HG03108 (cell line): ENCODE results near the gene SLC9A9.
A peak's percentile ranks its signal among the peaks of the same experiment; 100 is the strongest.
"Not testable (repeated sequence)": the region's sequence is repeated elsewhere in the genome, so short reads cannot be mapped to it uniquely, and the experiment has no call there.

Experiments
- ATAC-seq: cut with Tn5 transposase; IDR thresholded peaks from one replicate; pipeline ENCODE4 v1.9.1; 2021; ENCODE audit warnings: moderate library complexity; ENCODE audit not compliant: unreplicated experiment

The SLC9A9 gene

DNA sequence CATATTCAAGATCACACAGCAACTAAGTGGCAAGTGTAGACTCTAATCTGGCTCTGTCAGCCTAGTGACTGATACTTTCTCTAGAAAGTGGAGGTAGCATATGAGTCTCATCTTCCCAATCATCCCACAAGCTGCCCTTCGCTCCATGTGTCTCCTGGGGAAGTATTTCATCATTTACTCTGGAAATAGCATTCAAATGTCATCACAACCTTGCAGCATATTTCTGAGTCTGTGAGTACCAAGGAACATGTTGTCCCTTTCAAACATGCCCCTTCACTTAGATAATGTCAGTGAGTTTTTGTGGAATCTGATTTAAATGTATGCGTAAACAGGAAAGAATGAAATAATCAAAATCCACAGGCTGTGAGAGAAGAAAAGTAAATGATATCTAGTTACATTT, 322.9 kb downstream of the SLC9A9 start:
- no peak for ATAC-seq

DNA sequence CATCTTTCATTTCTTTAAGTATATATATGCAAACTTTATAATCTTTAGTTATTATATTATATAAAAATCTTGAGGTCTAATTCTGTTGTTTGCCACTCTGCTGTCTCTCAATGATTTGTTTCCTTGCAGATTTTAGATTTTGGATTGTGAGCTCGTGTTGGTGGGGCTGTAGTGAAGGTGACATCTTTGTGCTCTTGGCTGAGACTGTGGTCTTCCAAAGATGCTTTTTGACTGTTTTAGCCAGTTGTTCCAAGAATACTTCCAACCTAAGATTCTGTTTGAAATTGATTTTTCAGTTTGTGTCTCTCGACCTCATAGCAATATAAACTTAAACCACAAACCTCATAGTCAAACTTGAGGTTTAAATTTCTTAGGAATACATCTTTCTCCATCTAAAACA, 326.5 kb downstream of the SLC9A9 start:
- ATAC-seq, result no peak

DNA sequence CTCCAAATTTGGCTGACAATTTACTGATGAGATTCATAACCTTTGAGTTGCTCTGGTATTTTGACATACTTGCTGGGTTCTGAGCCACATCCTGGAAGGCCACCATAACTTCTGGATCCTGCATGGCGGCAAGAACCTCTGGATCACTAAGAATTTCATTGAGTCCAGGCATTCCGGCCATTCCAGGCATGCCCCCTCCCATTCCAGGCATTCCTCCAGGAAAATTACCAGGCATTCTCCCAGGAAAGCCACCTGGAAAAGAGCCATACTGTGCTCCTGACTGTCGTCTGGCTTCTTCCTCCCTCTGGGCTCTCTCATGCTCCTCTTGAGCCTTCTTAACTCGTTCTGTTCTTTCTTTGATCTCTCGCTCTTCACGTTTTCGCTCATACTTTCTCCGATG, 331.1 kb downstream of the SLC9A9 start:
- not testable (repeated sequence) for ATAC-seq

DNA sequence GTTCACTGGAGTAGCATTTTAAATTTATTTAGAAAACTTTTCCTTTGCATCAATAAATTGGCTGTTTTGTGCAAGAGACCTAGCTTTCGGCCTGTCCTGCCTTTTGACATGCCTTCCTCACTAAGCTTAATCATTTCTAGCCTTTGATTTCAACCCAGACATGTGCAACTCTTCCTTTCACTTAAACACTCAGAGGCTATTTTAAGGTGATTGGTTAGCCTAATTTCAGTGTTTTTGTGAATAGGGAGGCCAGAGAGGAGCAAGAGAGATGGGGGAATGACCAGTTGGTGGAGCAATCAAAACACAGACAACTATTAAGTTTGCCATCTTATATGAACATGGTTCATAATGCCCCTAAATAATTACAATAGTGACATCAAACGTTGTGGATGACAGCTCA, 333.4 kb downstream of the SLC9A9 start:
- peak; percentile 58 for ATAC-seq

DNA sequence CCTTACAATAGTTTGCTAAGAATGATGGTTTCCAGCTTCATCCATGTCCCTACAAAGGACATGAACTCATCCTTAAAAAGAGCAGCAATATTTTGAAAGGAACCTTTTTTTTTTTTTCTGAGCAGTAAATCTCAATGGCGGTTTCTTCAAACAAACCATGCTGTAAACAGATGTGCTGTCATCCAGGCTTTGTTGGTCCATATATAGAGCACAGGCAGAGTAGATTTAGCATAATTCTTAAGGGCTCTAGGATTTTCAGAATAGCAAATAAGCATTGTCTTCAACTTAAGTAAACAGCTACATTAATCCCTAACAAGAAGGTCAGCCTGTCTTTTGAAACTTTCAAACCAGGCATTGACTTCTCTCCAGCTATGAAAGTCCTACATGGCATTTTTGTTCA, 334.2 kb downstream of the SLC9A9 start:
- no peak for ATAC-seq

DNA sequence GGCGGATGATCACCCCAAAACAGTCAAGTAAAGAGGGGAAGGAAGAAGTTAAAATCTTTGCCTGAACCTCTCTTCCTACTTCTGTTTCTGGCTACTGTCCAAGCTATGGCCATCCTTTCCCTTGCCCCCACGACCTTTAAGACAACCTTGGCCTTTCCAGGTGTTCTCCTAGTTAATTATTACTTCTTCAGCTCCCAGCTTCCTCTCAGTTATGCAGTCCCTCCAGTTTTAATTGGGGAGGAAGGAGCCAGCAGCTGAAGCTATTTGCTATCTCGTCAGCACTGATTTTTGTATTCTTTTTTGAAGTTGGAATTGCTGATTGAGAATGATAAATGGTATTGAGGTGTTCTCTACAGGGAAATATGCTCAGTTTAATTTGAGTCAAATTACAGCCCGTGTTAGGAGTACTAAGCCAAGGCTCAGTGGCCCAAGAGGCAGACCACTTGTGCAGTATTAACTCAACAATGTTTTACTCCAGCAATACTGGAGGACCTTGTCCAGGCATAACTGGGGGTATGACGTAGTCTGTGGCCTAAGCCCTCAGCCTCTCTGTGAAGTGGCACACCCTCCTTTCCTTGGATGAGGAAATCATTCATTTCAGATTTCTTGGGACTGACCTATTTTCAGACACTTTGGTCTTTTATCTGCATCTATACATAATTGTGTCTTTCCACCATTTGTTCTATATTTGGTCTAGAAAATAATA, 336.9 kb downstream of the SLC9A9 start:
- ATAC-seq, result no peak

DNA sequence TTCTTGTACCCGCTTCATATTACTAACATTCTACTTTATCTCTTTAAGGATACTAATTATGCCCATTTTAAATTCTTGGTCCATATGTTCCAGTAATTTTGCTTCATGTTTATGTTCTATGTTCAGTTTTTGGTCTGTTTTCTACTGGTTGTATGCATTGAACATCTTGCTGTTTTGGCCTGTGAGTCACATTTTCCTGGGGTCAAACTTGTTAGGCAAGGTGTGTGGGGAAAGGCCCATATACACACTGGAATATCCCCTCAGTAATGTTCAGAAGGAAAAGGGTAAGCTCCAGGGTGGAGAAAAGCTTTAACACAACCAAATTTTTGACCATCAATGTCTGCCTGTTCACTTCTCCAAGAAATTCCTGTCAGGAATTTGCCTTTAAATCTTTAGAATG, 337.7 kb downstream of the SLC9A9 start:
- no peak for ATAC-seq

DNA sequence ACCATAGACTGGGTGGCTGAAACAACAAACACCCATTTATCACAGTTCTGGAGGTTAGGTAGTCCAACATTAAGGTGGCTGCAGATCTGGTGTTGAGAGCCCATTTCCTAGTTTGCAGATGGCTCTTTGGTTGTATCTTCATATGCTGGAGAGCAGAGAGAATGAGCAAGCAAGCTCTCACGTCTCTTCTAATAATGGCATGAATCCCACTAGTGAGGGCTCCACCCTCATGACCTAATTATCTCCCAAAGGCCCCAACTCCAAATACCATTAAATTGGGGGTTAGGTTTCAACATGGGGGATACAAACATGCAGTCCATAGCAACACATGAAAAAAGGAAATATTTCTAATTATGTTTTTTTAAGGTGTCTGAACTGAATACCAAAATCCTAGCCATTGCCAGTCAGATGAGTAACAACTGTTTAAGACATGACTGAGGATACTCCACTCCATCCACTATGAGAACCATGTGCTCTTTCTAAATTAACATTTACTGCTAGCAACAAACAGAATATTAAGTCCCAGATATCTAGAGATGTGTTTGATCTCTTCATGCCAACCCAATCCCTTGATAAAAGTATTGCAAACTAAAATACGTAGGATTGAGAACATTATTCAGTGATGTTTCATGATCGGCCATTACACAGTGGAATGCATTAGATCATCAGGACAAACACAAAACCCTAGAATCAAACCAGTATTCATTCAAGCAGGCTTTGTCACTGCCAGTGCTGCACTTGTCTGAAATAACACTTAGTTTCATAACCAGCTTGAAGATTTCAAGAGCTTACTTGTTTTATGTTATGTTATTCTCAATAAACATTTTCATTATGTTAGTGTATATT, 340.3 kb downstream of the SLC9A9 start:
- ATAC-seq, result no peak

DNA sequence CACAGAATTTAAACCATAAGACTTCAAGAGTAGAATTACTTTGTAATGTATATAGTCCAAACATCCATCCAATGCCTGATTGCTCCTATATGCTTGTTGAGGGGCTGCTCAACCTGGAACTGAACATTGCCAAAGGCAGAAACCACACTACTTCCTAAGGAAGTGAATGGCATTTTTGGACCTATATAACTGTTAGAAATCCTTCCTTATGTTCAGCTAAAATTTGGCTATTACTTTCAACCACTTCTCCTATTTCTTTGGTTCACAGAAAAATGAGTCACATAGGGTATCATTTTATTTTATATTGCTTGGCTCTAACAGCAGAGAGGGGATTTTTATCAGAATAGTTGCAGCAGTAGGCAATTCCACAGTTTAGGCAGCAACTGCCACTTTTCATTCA, 342.1 kb downstream of the SLC9A9 start:
- no peak for ATAC-seq

DNA sequence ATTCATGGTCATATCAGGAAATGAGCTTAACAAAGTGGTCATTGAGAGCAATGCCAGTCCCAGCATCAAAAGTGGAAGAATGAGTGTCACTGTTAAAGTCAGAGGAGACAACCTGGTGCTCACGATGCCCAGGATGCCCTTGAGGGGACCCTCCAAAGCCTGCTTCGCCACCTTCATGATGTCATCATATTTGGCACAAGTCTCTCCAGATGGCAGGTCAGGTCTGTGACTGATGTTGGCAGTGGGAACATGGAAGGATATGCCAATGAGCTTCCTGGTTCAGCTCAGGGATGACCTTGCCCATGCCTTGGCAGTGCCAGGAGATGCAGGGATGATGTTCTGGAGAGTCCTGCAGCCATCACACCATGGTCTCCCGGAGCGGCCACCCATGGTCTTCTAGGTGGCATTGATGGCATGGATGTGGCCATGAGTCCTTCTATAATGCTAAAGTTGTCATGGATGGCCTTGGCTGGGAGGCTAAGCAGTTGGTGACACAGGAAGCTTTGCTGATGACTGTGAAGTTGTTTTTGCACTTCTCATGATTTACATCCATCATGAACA, 344.9 kb downstream of the SLC9A9 start:
- no peak for ATAC-seq

DNA sequence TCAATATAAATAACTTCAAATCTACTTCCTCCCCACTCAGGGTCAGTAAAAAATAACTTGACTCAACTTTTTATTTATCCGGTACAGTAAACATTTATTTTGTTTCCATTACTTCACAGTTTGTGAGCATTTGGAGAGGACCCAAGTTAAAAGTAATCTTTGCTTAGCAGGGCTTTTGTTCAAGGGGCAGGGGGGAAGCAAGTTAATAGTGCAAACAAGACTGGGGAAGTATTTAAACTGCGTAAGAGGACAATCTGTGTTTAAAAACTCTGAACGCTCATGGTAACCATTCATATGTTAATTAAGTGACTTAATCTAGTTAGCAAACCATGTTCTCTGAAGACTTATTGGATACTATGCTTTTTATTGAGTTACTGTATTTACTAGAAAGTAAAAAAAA, 346.2 kb downstream of the SLC9A9 start:
- ATAC-seq, result no peak

DNA sequence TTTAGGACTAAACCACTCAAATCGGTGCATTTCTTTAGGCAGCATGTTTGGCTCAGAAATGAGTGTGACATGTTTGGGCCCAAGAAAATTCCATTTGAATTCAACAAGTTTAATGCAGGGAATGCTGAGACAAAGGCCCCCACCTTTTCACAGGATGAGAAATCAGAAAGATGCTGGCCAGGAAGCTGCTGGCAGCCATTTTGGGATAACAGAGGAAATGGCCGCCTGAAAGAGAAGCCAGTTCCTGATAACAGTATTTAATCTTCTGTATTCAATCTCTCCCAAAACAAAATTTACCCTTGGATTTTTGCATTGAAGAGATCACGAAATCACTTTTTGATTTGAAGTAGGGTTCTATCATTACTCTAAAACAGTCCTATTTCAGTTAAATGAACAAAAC, 350.9 kb downstream of the SLC9A9 start:
- ATAC-seq, result no peak

DNA sequence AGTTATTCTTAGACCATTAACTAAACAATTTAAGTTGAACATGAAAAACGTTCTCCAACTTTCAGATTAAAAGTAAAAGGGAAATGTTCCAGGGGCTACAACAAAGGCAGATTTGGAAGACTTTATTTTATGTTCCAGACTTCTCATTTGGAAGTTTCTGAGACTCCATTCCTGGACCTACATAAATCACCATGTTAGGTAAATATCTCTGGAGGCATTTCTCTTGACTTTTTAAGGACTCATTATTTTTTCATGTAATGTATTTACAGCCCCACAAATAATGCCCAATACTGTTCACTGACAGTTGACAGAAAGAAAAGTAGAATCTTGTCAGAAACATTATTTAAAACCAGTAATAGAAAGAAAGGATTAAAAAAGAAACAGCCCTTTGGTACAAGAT, 352.1 kb downstream of the SLC9A9 start:
- ATAC-seq, result no peak

DNA sequence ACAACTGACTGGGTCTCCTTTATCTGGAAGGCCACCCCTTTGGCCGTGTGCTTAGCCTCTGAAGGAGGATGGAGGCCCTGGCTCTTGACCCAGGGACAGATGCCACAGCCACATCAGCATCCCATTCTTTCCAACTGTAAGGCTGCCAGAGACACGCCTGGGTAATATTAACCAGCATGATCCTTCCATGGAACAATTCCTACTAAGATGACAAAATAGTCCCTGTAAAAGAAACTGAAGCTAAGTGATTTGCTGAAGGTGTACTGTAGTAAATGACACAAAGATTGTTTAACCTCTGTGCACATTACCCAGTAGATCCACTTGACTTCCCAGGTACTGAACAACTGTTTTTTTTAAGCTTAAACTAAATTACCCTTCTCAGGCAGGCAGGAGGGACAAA, 352.7 kb downstream of the SLC9A9 start:
- no peak for ATAC-seq

DNA sequence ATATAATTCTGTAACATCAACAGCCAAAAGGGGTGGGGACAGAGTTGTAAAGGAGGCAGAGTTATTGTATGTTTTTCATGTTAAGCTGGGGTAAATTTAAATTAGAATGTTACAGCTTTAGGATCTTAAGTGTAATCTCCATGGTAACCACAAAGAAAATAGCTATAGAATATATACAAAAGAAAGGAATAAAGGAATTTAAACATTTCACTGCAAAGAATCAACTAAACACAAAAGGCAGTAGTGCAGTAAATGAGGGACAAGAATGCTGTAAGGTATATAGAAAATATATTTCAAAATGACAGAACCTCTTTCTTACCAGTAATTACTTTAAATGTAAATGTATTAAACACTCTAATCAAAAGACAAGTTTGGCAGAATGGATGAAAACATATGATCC, 361.7 kb downstream of the SLC9A9 start:
- no peak for ATAC-seq

DNA sequence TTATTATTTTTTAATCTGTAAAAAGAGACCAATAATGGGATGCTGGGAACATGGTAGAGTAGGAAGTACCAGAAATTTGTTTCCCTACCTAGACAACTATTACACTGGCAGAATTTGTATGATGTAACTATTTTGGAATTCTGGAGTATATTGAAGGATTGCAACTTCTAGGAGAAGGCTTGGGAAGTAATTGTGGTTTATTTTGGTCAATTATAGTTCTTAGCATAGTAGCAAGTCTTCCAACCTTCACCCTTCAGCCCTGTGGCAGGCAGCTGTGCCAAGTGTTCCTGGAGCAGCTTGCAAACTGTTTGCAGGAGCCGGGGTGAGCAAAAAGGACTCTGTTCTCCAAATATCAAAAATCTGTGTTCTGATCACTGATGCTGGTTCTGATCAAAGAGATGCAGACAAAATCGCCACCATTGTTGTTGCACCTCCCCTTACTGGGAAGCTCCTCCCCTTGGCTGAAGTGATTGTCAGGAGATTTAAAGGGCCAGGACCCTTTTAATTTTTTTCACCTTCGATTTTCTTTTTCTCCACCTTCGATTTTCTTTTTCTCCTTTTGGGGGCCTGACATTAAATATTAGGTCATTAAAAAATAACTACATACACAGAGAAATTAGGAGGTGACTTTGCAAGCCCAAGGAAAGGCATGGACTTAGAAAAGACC, 363.3 kb downstream of the SLC9A9 start:
- no peak for ATAC-seq

DNA sequence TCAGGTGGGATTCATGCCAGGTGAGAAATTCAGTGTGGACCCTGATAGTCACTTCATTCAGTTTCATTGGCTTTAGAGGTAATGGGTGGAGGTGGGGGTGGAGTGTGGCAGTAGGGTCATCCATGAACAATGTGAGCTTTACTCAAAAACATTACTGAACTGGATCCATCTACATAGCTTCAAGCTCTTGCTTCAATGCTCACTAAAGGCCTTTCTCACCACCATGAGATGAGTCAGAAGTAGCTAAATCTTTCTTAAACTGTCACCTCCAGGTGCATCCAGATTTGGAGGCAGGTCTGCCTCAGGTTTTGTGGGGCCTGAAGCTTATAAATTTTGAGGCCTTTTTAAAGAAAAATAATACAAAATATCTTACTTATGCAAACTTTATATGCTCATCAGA, 365.1 kb downstream of the SLC9A9 start:
- no peak for ATAC-seq

DNA sequence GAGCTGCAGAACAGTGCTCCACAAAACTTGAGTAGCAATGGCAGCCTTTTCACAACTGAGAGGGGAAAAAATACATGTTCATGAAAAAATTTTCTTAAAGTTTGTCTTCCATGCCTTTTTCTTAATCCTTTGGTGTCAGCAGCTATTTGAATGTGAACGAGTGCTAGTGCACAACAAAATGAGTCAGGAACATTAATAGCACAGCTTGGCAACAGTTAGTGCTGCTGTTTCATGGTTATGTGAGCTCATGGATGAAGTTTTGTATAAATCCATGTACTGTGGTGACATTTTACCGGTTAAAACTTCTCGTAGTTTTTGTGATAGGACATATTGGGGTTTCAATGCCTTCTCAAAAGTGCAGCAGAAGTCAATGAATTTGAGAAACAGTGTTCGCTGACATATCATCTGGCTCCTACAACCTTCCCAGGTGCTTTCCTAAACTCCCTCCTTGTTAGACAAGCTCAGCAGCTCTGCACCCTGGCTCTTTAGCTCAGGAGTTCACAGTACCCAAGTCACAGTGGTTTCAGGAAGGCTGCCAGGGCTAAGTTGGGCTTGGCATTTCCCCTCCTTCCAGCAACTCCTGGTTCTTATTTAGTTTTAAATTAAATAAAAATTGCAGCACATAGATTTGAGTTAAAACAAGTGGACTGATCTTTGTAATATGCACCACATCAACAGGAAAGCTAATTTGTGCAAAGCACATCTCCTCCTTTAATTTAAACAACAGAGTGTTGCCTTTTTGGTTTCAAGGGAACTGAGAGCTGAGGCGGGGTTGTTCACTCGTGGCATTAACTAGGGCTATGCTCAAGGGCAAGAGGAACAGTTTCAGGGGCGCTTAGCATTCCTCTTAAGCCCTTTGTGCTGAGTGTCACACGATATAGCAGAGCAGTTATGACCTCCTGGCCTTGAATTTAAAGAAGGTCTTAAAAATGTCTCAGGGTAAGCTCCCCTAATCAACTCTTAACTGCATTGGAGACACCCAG, 365.9 kb downstream of the SLC9A9 start:
- no peak for ATAC-seq

DNA sequence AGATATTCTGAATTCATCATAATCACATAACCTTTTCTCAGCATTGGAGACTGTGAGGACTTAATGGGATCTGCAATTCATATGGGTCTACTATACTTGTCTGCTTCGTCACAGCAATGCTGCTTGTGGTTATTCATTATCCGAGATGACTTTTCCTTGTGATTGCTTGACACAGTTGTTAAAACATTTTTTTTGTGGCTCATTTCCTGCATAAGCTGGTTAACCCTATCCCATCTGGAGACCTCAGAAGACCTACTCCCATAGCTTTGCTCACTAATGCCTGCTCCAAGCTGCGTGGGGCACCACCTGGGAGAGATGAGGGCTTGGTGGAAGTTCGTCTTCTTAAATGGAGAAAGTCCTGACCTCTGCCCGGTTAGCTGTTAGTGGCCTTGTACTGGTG, 367.9 kb downstream of the SLC9A9 start:
- ATAC-seq, result no peak

DNA sequence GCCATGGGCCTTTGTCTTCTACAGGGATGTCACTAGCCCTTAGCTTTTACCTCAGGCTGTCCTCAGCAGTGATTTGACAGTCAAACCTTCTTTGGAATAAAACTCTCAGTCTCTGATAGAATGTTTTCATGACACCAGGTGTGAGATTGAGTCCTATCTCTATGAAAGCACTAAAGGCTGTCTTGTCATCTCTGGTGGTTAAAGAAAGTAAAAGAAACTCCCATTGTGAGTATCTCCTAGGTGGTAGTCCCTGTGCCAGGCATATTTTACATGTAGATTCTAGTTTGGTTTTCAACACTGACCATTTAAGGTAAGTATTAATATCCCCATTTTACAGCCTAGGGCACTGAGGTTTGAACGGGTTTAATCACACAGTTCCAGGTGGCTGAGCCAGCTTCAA, 368.5 kb downstream of the SLC9A9 start:
- no peak for ATAC-seq
